Activated CD4-positive, alpha-beta T cell treated with anti-CD3 and anti-CD28 coated beads, Interleukin-2, amount 50 U/mL, for 24 hours (primary cell): Measurements from ENCODE around the gene EXOC6.

Source experiments
- DNase-seq, 2 donors: peaks; one replicate each; pipeline ENCODE4 v3.0.0-alpha.2; 2020; ENCODE audit warnings: low read depth in 1 of 2, low spot score in 1 of 2

The EXOC6 gene

GRCh38 chr10:92848441-92849233 is at the start of gene EXOC6:
Gene EXOC6 (plus strand): TSS chr10:92848520. CDS start chr10:92848534, 14 bp downstream.
- DNase-seq, result peak; percentile 70 to 75

GRCh38 chr10:92799568-92799967 is 48.8 kb upstream of the EXOC6 start:
- no peak for DNase-seq

- no peak for DNase-seq
Observed at GRCh38 chr10:92800134-92800733, 48.1 kb upstream of the EXOC6 start.

- no peak for DNase-seq
Observed at GRCh38 chr10:92801978-92802872, 46.1 kb upstream of the EXOC6 start.

- no peak for DNase-seq
Observed at GRCh38 chr10:92809840-92810239, 38.5 kb upstream of the EXOC6 start.

GRCh38 chr10:92810934-92811532 is 37.3 kb upstream of the EXOC6 start:
- DNase-seq, result no peak

GRCh38 chr10:92811986-92812385 is 36.3 kb upstream of the EXOC6 start:
- no peak for DNase-seq

GRCh38 chr10:92813979-92814378 is 34.3 kb upstream of the EXOC6 start:
- no peak for DNase-seq

- no peak for DNase-seq
Observed at GRCh38 chr10:92814790-92815189, 33.5 kb upstream of the EXOC6 start.

GRCh38 chr10:92816091-92816531 is 32.2 kb upstream of the EXOC6 start:
- DNase-seq, result no peak

GRCh38 chr10:92822060-92822634 is 26.2 kb upstream of the EXOC6 start:
- no peak for DNase-seq

GRCh38 chr10:92822964-92823363 is 25.4 kb upstream of the EXOC6 start:
- DNase-seq, result no peak

GRCh38 chr10:92826061-92826460 is 22.3 kb upstream of the EXOC6 start:
- DNase-seq, result no peak

- no peak for DNase-seq
Observed at GRCh38 chr10:92826504-92826903, 21.8 kb upstream of the EXOC6 start.

- no peak for DNase-seq
Observed at GRCh38 chr10:92829042-92829785, 19.1 kb upstream of the EXOC6 start.

- no peak for DNase-seq
Observed at GRCh38 chr10:92829786-92830377, 18.4 kb upstream of the EXOC6 start.

GRCh38 chr10:92830478-92831389 is 17.6 kb upstream of the EXOC6 start:
- peak; percentile 7 to 11 for DNase-seq

GRCh38 chr10:92832121-92832520 is 16.2 kb upstream of the EXOC6 start:
- DNase-seq, result no peak
